Liver (tissue), 9 donors: ENCODE results near the gene DIP2B. TPM values are rescaled to one million over a fixed set of nuclear protein-coding genes. Genes with fewer than 3 reads are reported as not detected.

Experiments used
- DNase-seq: peaks from one replicate; pipeline ENCODE4 v3.0.0-alpha.2; 2017; ENCODE audit warnings: low spot score
- H3K27ac ChIP-seq, 2 donors: one replicate each; pipeline ENCODE4 v1.7.0; 2013; ENCODE audit warnings: inconsistent platforms in 2 of 2, low read length in 2 of 2, control low read depth in 1 of 2, low read depth in 1 of 2, mild to moderate bottlenecking in 1 of 2
- H3K27me3 ChIP-seq, 4 donors: one replicate each; pipeline versions ENCODE4 v1.6.1 to v1.7.0; 2013; ENCODE audit warnings: low read length in 3 of 4, inconsistent platforms in 1 of 4, mild to moderate bottlenecking in 1 of 4, moderate library complexity in 1 of 4; ENCODE audit not compliant: control insufficient read depth in 4 of 4, insufficient read depth in 4 of 4
- H3K36me3 ChIP-seq, 4 donors: one replicate each; pipeline versions ENCODE4 v1.6.1 to v1.7.0; 2013; ENCODE audit warnings: low read length in 3 of 4, mild to moderate bottlenecking in 3 of 4, low read depth in 1 of 4, moderate library complexity in 1 of 4; ENCODE audit not compliant: control insufficient read depth in 4 of 4, insufficient read depth in 3 of 4
- H3K4me1 ChIP-seq, 4 donors: one replicate each; pipeline versions ENCODE4 v1.6.1 to v1.7.0; 2013; ENCODE audit warnings: low read length in 3 of 4, mild to moderate bottlenecking in 3 of 4, moderate library complexity in 1 of 4; ENCODE audit not compliant: control insufficient read depth in 4 of 4, insufficient read depth in 4 of 4
- H3K4me3 ChIP-seq, 3 donors: one replicate each; pipeline versions ENCODE4 v1.6.1 to v1.7.0; 2013; ENCODE audit warnings: low read length in 3 of 3, control low read depth in 1 of 3, low read depth in 1 of 3, mild to moderate bottlenecking in 1 of 3
- H3K9ac ChIP-seq, 2 donors: one replicate each; pipeline ENCODE4 v1.7.0; 2013; ENCODE audit warnings: low read length in 2 of 2, mild to moderate bottlenecking in 2 of 2, moderate library complexity in 2 of 2, control low read depth in 1 of 2, low read depth in 1 of 2
- H3K9me3 ChIP-seq, 4 donors: one replicate each; pipeline versions ENCODE4 v1.6.1 to v1.7.0; 2013; ENCODE audit warnings: low read length in 3 of 4; ENCODE audit not compliant: control insufficient read depth in 4 of 4
- EGR1 ChIP-seq, 2 donors: IDR thresholded peaks; 2 replicates each; pipeline ENCODE4 v1.6.1; 2016 to 2018; ENCODE audit warnings: antibody characterized with exemption in 2 of 2, low read depth in 2 of 2
- FOXA1 ChIP-seq: IDR thresholded peaks from 2 replicates; pipeline ENCODE4 v1.6.1; 2016; ENCODE audit warnings: antibody characterized with exemption
- FOXA2 ChIP-seq: IDR thresholded peaks from 2 replicates; pipeline ENCODE4 v1.6.1; 2016; ENCODE audit warnings: antibody characterized with exemption
- GABPA ChIP-seq, 2 donors: IDR thresholded peaks in 1 of 2; conservative IDR thresholded peaks in 1 of 2; 2 replicates each; pipeline ENCODE4 v1.6.1; 2016; ENCODE audit warnings: antibody characterized with exemption in 2 of 2, mild to moderate bottlenecking in 1 of 2, moderate library complexity in 1 of 2
- HNF4A ChIP-seq, 2 donors: conservative IDR thresholded peaks; 2 replicates each; pipeline ENCODE4 v1.6.1; 2016; ENCODE audit warnings: antibody characterized with exemption in 2 of 2, mild to moderate bottlenecking in 2 of 2
- HNF4G ChIP-seq: IDR thresholded peaks from 2 replicates; pipeline ENCODE4 v1.6.1; 2016; ENCODE audit warnings: antibody characterized with exemption
- JUND ChIP-seq, 2 donors: IDR thresholded peaks; 2 replicates each; pipeline ENCODE4 v1.6.1; 2016; ENCODE audit warnings: antibody characterized with exemption in 2 of 2
- NR2F2 ChIP-seq: IDR thresholded peaks from 2 replicates; pipeline ENCODE4 v1.6.1; 2016; ENCODE audit warnings: antibody characterized with exemption
- RAD21 ChIP-seq, 2 donors: IDR thresholded peaks; 2 replicates each; pipeline ENCODE4 v1.6.1; 2016; ENCODE audit warnings: antibody characterized with exemption in 2 of 2, mild to moderate bottlenecking in 2 of 2
- RXRA ChIP-seq, 2 donors: IDR thresholded peaks; 2 replicates each; pipeline ENCODE4 v1.6.1; 2017 to 2018; ENCODE audit warnings: antibody characterized with exemption in 2 of 2, mild to moderate bottlenecking in 1 of 2
- SP1 ChIP-seq: IDR thresholded peaks from 2 replicates; pipeline ENCODE4 v1.6.1; 2018; ENCODE audit warnings: antibody characterized with exemption, mild to moderate bottlenecking
- TAF1 ChIP-seq: conservative IDR thresholded peaks from 2 replicates; pipeline ENCODE4 v1.6.1; 2016; ENCODE audit warnings: antibody characterized with exemption, mild to moderate bottlenecking
- YY1 ChIP-seq: IDR thresholded peaks from 2 replicates; pipeline ENCODE4 v1.6.1; 2016; ENCODE audit warnings: antibody characterized with exemption, mild to moderate bottlenecking
- WGBS: extraction: QIAGEN DNeasy Blood & Tissue Kit; methylation state at CpG from one replicate; pipeline ENCODE4 v1.1.7; 2013; 5-methylcytosine and 5-hydroxymethylcytosine counted together
- polyA plus RNA-seq, 2 donors: library from polyadenylated mRNA; stranded (reverse) in 1 of 2; unstranded in 1 of 2; fragments of 200-250 nt in 1 of 2; fragments of >200 nt in 1 of 2; fragmentation: Nextera tagmentation in 1 of 2; extraction: Ambion mirVana in 1 of 2; gene quantifications; one replicate each; pipeline versions ENCODE4 v1.2.1 to v1.2.3, GENCODE V29; 2013 to 2015
- total RNA-seq, 2 donors: library from RNA; depleted of rRNA; stranded (reverse); fragments of >200 nt; gene quantifications; one replicate each; pipeline ENCODE4 v1.2.3, GENCODE V29; 2014
- TF ChIP-seq, protein P1 (sequence below): IDR thresholded peaks from 2 replicates; pipeline ENCODE4 v1.6.1; 2016; ENCODE audit warnings: antibody characterized with exemption
- TF ChIP-seq, protein P2 (sequence below): IDR thresholded peaks from 2 replicates; pipeline ENCODE4 v1.6.1; 2016; ENCODE audit warnings: antibody characterized with exemption, mild to moderate bottlenecking
- TF ChIP-seq, protein P3 (sequence below): IDR thresholded peaks from 2 replicates; pipeline ENCODE4 v1.6.1; 2016; ENCODE audit warnings: antibody characterized with exemption
- TF ChIP-seq, protein P4 (sequence below): IDR thresholded peaks from 2 replicates; pipeline ENCODE4 v1.6.1; 2016; ENCODE audit warnings: antibody characterized with exemption
- TF ChIP-seq, protein P5 (sequence below): fragments of 150-350 bp; IDR thresholded peaks from 2 replicates; pipeline ENCODE4 v1.5.1; 2017; ENCODE audit warnings: improper control_type of control experiment, low read depth, low read length; ENCODE audit not compliant: missing input control
- donor health status: healthy.
- donor health status: healthy.
- donor health status: healthy.
- donor health status: healthy.
- donor health status: healthy.

Gene DIP2B
- total and polyA plus RNA-seq, 4 donors, result 4.8 to 30.7 (median 13.8) TPM

DNA sequence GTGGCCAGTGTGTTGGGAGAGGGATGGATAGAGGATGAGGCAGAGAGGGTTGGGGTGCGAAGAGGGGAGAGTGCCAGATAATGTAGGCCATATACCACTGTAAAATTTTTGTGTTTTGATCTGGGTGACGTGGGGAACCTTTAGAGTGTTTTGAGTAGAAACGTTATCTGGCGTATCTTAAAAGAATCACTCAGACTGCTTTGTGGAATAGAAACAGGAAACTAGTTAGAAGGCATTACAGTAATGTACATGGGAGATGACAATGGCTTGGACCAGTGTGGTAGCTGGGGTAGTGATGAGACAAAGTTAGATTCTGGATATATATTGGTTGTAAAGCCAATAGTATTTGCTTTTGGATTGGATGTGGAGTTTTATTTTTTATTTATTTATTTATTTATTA lies 279.7 kb downstream of the DIP2B start:
- H3K9ac ChIP-seq, result no peak overlapping the region
- WGBS, result 92% methylated on average over 4 of the region's 4 CpGs
- TF ChIP-seq FOXA2 (no peak), RAD21 (IDR thresholded peaks at IDR 0.05) (no peak)
- no peaks in the 10 kb centered on the region for H3K4me1 ChIP-seq
- H3K9me3 ChIP-seq, result no peaks in the 10 kb centered on the region
- H3K27me3 ChIP-seq, result no peaks in the 10 kb centered on the region
- peaks cover 1 to 8% (median 5%) of the 10 kb centered on the region in 4 donors for H3K36me3 ChIP-seq
- H3K27ac ChIP-seq, result no peak overlapping the region
- DNase-seq, result no peak
- H3K4me3 ChIP-seq, result no peak overlapping the region

DNA sequence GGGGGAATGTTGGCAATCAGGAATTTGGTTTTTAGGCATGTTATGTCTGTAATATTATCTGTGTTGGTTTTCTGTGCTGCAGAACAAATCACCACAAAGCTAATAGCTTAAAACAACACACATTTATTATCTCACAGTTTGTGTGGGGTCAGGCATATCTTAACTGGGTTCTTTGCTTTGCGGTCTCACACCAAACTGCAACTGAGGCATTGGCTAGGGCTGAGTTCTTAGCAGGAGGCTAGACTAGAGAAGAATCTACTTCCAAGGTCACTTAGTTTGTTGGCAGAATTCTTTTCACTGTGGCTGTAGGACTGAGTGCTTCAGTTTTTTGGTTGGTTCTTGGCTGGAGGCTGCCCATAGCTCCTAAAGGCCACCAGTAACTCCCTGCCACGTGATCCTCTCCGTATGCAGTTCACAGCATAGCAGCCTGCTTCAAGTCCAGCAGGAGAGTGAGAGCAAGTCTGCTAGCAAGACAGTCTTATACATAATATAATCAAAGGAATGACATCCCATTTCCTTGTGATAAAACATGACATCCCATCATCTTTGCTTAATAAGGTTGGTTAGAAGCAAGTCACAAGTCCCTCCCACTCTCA lies 280.7 kb downstream of the DIP2B start:
- no peak for TF ChIP-seq GABPA (IDR thresholded peaks at IDR 0.05 in 1 of 2, conservative IDR thresholded peaks at IDR 0.05 in 1 of 2)
- TF ChIP-seq, protein P1, sequence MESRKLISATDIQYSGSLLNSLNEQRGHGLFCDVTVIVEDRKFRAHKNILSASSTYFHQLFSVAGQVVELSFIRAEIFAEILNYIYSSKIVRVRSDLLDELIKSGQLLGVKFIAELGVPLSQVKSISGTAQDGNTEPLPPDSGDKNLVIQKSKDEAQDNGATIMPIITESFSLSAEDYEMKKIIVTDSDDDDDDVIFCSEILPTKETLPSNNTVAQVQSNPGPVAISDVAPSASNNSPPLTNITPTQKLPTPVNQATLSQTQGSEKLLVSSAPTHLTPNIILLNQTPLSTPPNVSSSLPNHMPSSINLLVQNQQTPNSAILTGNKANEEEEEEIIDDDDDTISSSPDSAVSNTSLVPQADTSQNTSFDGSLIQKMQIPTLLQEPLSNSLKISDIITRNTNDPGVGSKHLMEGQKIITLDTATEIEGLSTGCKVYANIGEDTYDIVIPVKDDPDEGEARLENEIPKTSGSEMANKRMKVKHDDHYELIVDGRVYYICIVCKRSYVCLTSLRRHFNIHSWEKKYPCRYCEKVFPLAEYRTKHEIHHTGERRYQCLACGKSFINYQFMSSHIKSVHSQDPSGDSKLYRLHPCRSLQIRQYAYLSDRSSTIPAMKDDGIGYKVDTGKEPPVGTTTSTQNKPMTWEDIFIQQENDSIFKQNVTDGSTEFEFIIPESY, result no peak
- TF ChIP-seq RAD21 (IDR thresholded peaks at IDR 0.05), result no peak
- TF ChIP-seq EGR1 (IDR thresholded peaks at IDR 0.05; ENCODE audit: low read depth in 2 of 2), result no peak
- TF ChIP-seq SP1, result no peak
- TF ChIP-seq HNF4G, result no peak
- TF ChIP-seq, protein P2, sequence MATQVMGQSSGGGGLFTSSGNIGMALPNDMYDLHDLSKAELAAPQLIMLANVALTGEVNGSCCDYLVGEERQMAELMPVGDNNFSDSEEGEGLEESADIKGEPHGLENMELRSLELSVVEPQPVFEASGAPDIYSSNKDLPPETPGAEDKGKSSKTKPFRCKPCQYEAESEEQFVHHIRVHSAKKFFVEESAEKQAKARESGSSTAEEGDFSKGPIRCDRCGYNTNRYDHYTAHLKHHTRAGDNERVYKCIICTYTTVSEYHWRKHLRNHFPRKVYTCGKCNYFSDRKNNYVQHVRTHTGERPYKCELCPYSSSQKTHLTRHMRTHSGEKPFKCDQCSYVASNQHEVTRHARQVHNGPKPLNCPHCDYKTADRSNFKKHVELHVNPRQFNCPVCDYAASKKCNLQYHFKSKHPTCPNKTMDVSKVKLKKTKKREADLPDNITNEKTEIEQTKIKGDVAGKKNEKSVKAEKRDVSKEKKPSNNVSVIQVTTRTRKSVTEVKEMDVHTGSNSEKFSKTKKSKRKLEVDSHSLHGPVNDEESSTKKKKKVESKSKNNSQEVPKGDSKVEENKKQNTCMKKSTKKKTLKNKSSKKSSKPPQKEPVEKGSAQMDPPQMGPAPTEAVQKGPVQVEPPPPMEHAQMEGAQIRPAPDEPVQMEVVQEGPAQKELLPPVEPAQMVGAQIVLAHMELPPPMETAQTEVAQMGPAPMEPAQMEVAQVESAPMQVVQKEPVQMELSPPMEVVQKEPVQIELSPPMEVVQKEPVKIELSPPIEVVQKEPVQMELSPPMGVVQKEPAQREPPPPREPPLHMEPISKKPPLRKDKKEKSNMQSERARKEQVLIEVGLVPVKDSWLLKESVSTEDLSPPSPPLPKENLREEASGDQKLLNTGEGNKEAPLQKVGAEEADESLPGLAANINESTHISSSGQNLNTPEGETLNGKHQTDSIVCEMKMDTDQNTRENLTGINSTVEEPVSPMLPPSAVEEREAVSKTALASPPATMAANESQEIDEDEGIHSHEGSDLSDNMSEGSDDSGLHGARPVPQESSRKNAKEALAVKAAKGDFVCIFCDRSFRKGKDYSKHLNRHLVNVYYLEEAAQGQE, result no peak
- TF ChIP-seq, protein P3, sequence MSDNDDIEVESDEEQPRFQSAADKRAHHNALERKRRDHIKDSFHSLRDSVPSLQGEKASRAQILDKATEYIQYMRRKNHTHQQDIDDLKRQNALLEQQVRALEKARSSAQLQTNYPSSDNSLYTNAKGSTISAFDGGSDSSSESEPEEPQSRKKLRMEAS, result no peak
- TF ChIP-seq, protein P4, sequence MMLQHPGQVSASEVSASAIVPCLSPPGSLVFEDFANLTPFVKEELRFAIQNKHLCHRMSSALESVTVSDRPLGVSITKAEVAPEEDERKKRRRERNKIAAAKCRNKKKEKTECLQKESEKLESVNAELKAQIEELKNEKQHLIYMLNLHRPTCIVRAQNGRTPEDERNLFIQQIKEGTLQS, result no peak
- TF ChIP-seq FOXA2, result no peak
- no peak for TF ChIP-seq YY1
- TF ChIP-seq, protein P5, sequence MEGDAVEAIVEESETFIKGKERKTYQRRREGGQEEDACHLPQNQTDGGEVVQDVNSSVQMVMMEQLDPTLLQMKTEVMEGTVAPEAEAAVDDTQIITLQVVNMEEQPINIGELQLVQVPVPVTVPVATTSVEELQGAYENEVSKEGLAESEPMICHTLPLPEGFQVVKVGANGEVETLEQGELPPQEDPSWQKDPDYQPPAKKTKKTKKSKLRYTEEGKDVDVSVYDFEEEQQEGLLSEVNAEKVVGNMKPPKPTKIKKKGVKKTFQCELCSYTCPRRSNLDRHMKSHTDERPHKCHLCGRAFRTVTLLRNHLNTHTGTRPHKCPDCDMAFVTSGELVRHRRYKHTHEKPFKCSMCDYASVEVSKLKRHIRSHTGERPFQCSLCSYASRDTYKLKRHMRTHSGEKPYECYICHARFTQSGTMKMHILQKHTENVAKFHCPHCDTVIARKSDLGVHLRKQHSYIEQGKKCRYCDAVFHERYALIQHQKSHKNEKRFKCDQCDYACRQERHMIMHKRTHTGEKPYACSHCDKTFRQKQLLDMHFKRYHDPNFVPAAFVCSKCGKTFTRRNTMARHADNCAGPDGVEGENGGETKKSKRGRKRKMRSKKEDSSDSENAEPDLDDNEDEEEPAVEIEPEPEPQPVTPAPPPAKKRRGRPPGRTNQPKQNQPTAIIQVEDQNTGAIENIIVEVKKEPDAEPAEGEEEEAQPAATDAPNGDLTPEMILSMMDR, result no peak
- TF ChIP-seq RXRA (IDR thresholded peaks at IDR 0.05), result no peak
- no peak for TF ChIP-seq TAF1
- TF ChIP-seq JUND (IDR thresholded peaks at IDR 0.05), result no peak
- no peak for TF ChIP-seq HNF4A (conservative IDR thresholded peaks at IDR 0.05)
- TF ChIP-seq NR2F2, result no peak
- no peak for TF ChIP-seq FOXA1
- no peak overlapping the region for H3K27ac ChIP-seq
- H3K36me3 ChIP-seq, result peaks cover 1 to 8% (median 5%) of the 10 kb centered on the region in 4 donors
- no peaks in the 10 kb centered on the region for H3K9me3 ChIP-seq
- H3K4me3 ChIP-seq, result no peak overlapping the region
- WGBS, result 98% methylated on average over 3 of the region's 3 CpGs
- no peaks in the 10 kb centered on the region for H3K4me1 ChIP-seq
- DNase-seq, result no peak
- H3K27me3 ChIP-seq, result no peaks in the 10 kb centered on the region
- no peak overlapping the region for H3K9ac ChIP-seq
